ENCODE measurements around the gene PIK3R1. TPM values are rescaled to one million over a fixed set of nuclear protein-coding genes. Genes with fewer than 3 reads are reported as not detected.
"Not testable (repeated sequence)": the region's sequence is repeated elsewhere in the genome, so short reads cannot be mapped to it uniquely, and the experiment has no call there.

Gene PIK3R1
- total RNA-seq, 2 donors from 2014 or later, result 71.6 to 81.2 TPM

- TF ChIP-seq POLR2A (IDR thresholded peaks at IDR 0.05) (no peak), POLR2AphosphoS5 (IDR thresholded peaks at IDR 0.05) (no peak), CTCF (IDR thresholded peaks at IDR 0.05) (no peak)
- H3K9me3 ChIP-seq, result no peaks in the 10 kb centered on the region
- H3K27me3 ChIP-seq (replicated peaks; ENCODE audit: insufficient read depth), result no peaks in the 10 kb centered on the region
- 85% methylated on average over 5 of the region's 5 CpGs for WGBS
- intact Hi-C loops (cut with DNase I), result no loop called here
- peaks cover 0 to 6% of the 10 kb centered on the region in 2 donors for H3K36me3 ChIP-seq
- no peak overlapping the region for H3K4me3 ChIP-seq
- DNase-seq (ENCODE audit: low spot score), result no peak
- peaks cover 8% of the 10 kb centered on the region for H3K4me1 ChIP-seq (replicated peaks)
- no peak overlapping the region for H3K27ac ChIP-seq
Observed at GRCh38 chr5:68231414-68232076, 16.0 kb downstream of the PIK3R1 start.

DNA sequence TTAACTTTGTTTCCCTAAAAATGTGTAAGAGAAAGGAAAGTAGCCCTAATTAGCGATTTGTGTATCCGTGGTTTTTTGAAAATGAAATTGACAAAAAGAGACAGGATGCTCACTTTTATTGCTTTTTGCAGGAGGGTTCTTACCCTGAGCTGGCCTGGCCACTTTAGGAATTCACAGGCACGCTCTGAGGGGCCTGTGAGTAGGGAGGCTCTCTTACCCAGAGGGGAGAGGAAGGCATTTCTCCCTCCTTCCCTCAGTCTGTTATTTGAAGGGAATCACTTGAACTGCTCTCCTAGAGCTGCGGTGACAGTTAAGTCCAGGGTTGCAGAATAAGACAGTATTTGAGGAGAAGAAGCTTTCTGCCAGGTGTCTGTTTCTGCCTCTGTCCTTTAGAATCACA, 16.7 kb downstream of the PIK3R1 start:
- no peak for DNase-seq (ENCODE audit: low spot score)
- peaks cover 12% of the 10 kb centered on the region for H3K4me1 ChIP-seq (replicated peaks)
- intact Hi-C loops (cut with DNase I), result no loop called here
- no peaks in the 10 kb centered on the region for H3K36me3 ChIP-seq
- no peak for TF ChIP-seq POLR2A (IDR thresholded peaks at IDR 0.05)
- no peak for TF ChIP-seq CTCF (IDR thresholded peaks at IDR 0.05)
- TF ChIP-seq POLR2AphosphoS5 (IDR thresholded peaks at IDR 0.05), result no peak
- H3K27ac ChIP-seq, result no peak overlapping the region
- H3K4me3 ChIP-seq, result no peak overlapping the region
- H3K27me3 ChIP-seq (replicated peaks; ENCODE audit: insufficient read depth), result no peaks in the 10 kb centered on the region
- no peaks in the 10 kb centered on the region for H3K9me3 ChIP-seq
- WGBS, result 44% methylated on average over 4 of the region's 4 CpGs

GRCh38 chr5:68233075-68233474, 17.5 kb downstream of the PIK3R1 start:
- TF ChIP-seq POLR2A (IDR thresholded peaks at IDR 0.05) (no peak), POLR2AphosphoS5 (IDR thresholded peaks at IDR 0.05) (no peak), CTCF (IDR thresholded peaks at IDR 0.05) (no peak)
- Histone ChIP-seq H3K4me1 (replicated peaks) (peaks cover 12% of the 10 kb centered on the region), H3K27ac (no peak overlapping the region), H3K27me3 (replicated peaks; ENCODE audit: insufficient read depth) (no peaks in the 10 kb centered on the region), H3K9me3 (no peaks in the 10 kb centered on the region), H3K36me3 (no peaks in the 10 kb centered on the region), H3K4me3 (no peak overlapping the region)
- DNase-seq (ENCODE audit: low spot score), result no peak
- 48% methylated on average over 1 of the region's 1 CpG for WGBS
- intact Hi-C loops (cut with DNase I), result no loop called here

DNA sequence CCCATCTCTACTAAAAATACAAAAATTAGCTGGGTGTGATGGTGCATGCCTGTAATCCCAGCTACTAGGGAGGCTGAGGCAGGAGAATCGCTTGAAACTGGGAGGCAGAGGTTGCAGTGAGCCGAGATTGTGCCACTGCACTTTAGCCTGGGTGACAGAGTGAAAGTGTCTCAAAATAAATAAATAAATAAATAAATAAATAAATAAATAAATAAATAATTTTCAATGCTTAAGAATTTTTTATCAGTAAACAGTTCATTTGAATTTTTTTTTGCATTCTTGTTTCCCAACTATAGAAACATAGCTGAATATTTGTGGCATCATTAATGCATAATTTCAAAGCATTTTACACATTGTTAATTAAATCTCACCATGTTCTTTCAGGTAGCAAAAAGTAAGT, 19.7 kb downstream of the PIK3R1 start:
- H3K4me3 ChIP-seq; H3K9me3 ChIP-seq; intact Hi-C loops (cut with DNase I); DNase-seq (ENCODE audit: low spot score); H3K4me1 ChIP-seq (replicated peaks); H3K36me3 ChIP-seq; H3K27ac ChIP-seq; H3K27me3 ChIP-seq (replicated peaks; ENCODE audit: insufficient read depth): not testable (repeated sequence)
- WGBS, result 98% methylated on average over 2 of the region's 2 CpGs

DNA sequence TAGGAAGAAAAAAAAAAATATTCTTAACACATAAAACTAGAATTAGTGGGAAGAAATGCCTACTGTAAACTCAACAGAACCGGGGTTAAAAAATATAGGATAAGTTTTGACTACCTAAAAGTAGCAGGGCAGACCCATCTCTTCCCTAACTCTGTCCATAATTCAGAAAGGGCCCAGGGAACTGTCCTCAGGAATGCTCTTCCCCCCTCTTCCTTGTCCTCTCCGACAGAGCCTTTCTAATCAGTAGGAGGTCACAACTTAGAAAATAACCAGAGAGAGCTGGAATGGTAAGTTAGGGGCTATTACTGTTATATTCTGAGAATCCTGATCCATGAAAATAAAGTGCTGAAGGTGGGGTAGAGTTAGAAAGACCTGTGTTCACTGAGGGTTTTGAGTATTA, 22.2 kb downstream of the PIK3R1 start:
- H3K27ac ChIP-seq, result peak overlapping the region; percentile 17 to 26
- no peak overlapping the region for H3K4me3 ChIP-seq
- peaks cover 7% of the 10 kb centered on the region for H3K4me1 ChIP-seq (replicated peaks)
- H3K36me3 ChIP-seq, result no peaks in the 10 kb centered on the region
- no peaks in the 10 kb centered on the region for H3K9me3 ChIP-seq
- intact Hi-C loops (cut with DNase I), result no loop called here
- TF ChIP-seq CTCF (IDR thresholded peaks at IDR 0.05) (no peak), POLR2A (IDR thresholded peaks at IDR 0.05) (no peak), POLR2AphosphoS5 (IDR thresholded peaks at IDR 0.05) (no peak)
- H3K27me3 ChIP-seq (replicated peaks; ENCODE audit: insufficient read depth), result no peaks in the 10 kb centered on the region
- WGBS, result 59% methylated on average over 2 of the region's 2 CpGs
- no peak for DNase-seq (ENCODE audit: low spot score)

All from prostate gland (tissue), 2 donors.